Fibroblast of lung (primary cell): ENCODE data around the gene KIF1B. TPM values are rescaled to one million over a fixed set of nuclear protein-coding genes. Genes with fewer than 3 reads are reported as not detected.
A peak's percentile ranks its signal among the peaks of the same experiment; 100 is the strongest.

Source experiments
- DNase-seq, 2 donors: peaks; one replicate each; pipeline versions ENCODE4 v3.0.0 to v3.0.0-alpha.2; 2010; ENCODE audit warnings: low read depth in 2 of 2
- H2AFZ ChIP-seq: 2 replicates; pipeline ENCODE4 v1.5.1; 2012; ENCODE audit warnings: low read length, control low read depth, inconsistent platforms
- H3K27ac ChIP-seq: 2 replicates; pipeline ENCODE4 v1.5.1; 2011; ENCODE audit warnings: low read length, control low read depth; ENCODE audit not compliant: insufficient read depth
- H3K27me3 ChIP-seq: 2 replicates; pipeline ENCODE4 v1.5.1; 2011; ENCODE audit warnings: mild to moderate bottlenecking, low read length; ENCODE audit not compliant: control insufficient read depth, insufficient read depth
- H3K36me3 ChIP-seq: 2 replicates; pipeline ENCODE4 v1.5.1; 2011; ENCODE audit warnings: low read length; ENCODE audit not compliant: control insufficient read depth, insufficient read depth
- H3K4me1 ChIP-seq: 2 replicates; pipeline ENCODE4 v1.5.1; 2011; ENCODE audit warnings: low read length; ENCODE audit not compliant: control insufficient read depth, insufficient read depth; ENCODE audit errors: extremely low read depth
- H3K4me2 ChIP-seq: 2 replicates; pipeline ENCODE4 v1.5.1; 2011; ENCODE audit warnings: low read length, control low read depth; ENCODE audit not compliant: insufficient read depth; ENCODE audit errors: extremely low read depth
- H3K4me3 ChIP-seq, 4 experiments: fragments of 200-600 bp in 1 of 4; sonication (generic) in 1 of 4; replicated peaks in 1 of 4; 2 replicates each; pipeline ENCODE4 v1.5.1; 2011 to 2016; ENCODE audit warnings: low read length in 4 of 4, low read depth in 3 of 4, mild to moderate bottlenecking in 3 of 4, control low read depth in 2 of 4, inconsistent platforms in 1 of 4, mixed read lengths in 1 of 4; ENCODE audit not compliant: insufficient read depth in 1 of 4; ENCODE audit errors: control extremely low read depth in 1 of 4
- H3K79me2 ChIP-seq: 2 replicates; pipeline ENCODE4 v1.5.1; 2012; ENCODE audit warnings: mild to moderate bottlenecking, low read length, inconsistent platforms; ENCODE audit not compliant: control insufficient read depth, insufficient read depth
- H3K9ac ChIP-seq: 2 replicates; pipeline ENCODE4 v1.5.1; 2011; ENCODE audit warnings: mild to moderate bottlenecking, low read length, control low read depth; ENCODE audit not compliant: insufficient read depth
- H3K9me3 ChIP-seq: 2 replicates; pipeline ENCODE4 v1.5.1; 2012; ENCODE audit warnings: low read depth, low read length; ENCODE audit not compliant: control insufficient read depth, insufficient read depth
- H4K20me1 ChIP-seq: 2 replicates; pipeline ENCODE4 v1.5.1; 2011; ENCODE audit warnings: low read length; ENCODE audit not compliant: control insufficient read depth, insufficient read depth; ENCODE audit errors: extremely low read depth
- EZH2 ChIP-seq: IDR thresholded peaks from 2 replicates; pipeline ENCODE4 v1.5.1; 2012; ENCODE audit warnings: low read length, control low read depth, mild to moderate bottlenecking; ENCODE audit errors: missing control alignments
- polyA minus RNA-seq: library from RNA; depleted of rRNA, polyadenylated mRNA; stranded (reverse); fragments of >200 nt; gene quantifications from 2 replicates; pipeline ENCODE4 v1.2.3, GENCODE V29; 2011; ENCODE audit warnings: low replicate concordance
- polyA plus RNA-seq, 2 donors: library from polyadenylated mRNA; depleted of rRNA in 1 of 2; stranded (reverse) in 1 of 2; unstranded in 1 of 2; fragments of >200 nt; gene quantifications; 2 replicates each; pipeline ENCODE4 v1.2.1, GENCODE V29; 2011 to 2012; ENCODE audit warnings: missing spikeins in 1 of 2
- total RNA-seq: library from RNA; depleted of rRNA; stranded (reverse); fragments of >200 nt; gene quantifications from 2 replicates; pipeline ENCODE4 v1.2.1, GENCODE V29; 2014
- TF ChIP-seq, protein P1 (sequence below), 2 donors: IDR thresholded peaks in 1 of 2; conservative IDR thresholded peaks in 1 of 2; 1 replicate in 1 of 2; 2 replicates in 1 of 2; pipeline ENCODE4 v1.5.1; 2011 to 2012; ENCODE audit warnings: low read length in 2 of 2, control low read depth in 1 of 2, inconsistent platforms in 1 of 2, low read depth in 1 of 2, mild to moderate bottlenecking in 1 of 2

The KIF1B gene, protein sequence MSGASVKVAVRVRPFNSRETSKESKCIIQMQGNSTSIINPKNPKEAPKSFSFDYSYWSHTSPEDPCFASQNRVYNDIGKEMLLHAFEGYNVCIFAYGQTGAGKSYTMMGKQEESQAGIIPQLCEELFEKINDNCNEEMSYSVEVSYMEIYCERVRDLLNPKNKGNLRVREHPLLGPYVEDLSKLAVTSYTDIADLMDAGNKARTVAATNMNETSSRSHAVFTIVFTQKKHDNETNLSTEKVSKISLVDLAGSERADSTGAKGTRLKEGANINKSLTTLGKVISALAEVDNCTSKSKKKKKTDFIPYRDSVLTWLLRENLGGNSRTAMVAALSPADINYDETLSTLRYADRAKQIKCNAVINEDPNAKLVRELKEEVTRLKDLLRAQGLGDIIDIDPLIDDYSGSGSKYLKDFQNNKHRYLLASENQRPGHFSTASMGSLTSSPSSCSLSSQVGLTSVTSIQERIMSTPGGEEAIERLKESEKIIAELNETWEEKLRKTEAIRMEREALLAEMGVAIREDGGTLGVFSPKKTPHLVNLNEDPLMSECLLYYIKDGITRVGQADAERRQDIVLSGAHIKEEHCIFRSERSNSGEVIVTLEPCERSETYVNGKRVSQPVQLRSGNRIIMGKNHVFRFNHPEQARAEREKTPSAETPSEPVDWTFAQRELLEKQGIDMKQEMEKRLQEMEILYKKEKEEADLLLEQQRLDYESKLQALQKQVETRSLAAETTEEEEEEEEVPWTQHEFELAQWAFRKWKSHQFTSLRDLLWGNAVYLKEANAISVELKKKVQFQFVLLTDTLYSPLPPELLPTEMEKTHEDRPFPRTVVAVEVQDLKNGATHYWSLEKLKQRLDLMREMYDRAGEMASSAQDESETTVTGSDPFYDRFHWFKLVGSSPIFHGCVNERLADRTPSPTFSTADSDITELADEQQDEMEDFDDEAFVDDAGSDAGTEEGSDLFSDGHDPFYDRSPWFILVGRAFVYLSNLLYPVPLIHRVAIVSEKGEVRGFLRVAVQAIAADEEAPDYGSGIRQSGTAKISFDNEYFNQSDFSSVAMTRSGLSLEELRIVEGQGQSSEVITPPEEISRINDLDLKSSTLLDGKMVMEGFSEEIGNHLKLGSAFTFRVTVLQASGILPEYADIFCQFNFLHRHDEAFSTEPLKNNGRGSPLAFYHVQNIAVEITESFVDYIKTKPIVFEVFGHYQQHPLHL (N-terminal part only)
- total RNA-seq (19.5 and 34.3 TPM in 2 replicates), polyA plus RNA-seq (23.4 and 23.6 TPM in 2 replicates), polyA minus RNA-seq (15.9 and 51.1 TPM in 2 replicates)
- polyA plus RNA-seq (2012), result 18.7 and 23.8 TPM in 2 replicates

DNA sequence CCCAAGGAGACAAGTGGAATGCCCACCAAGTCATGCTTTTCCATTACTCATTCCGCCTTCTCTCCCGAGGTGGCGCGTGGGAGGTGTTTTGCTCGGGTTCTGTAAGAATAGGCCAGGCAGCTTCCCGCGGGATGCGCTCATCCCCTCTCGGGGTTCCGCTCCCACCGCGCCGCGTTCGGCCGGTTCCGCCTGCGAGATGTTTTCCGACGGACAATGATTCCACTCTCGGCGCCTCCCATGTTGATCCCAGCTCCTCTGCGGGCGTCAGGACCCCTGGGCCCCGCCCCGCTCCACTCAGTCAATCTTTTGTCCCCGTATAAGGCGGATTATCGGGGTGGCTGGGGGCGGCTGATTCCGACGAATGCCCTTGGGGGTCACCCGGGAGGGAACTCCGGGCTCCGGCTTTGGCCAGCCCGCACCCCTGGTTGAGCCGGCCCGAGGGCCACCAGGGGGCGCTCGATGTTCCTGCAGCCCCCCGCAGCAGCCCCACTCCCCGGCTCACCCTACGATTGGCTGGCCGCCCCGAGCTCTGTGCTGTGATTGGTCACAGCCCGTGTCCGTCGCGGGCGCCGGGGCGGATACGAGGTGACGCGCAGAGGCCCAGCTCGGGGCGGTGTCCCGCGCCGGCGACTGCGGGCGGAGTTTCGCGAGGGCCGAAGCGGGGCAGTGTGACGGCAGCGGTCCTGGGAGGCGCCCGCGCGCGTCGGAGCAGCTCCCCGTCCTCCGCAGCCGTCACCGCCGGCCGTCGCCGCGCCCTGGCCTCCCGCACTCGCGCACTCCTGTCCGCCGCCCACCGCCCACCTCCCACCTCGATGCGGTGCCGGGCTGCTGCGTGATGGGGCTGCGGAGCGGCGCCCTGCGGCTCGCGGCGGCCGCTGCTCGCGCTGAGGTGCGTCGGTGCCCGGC, at the start of gene KIF1B:
Gene KIF1B, plus strand, starts transcription at position 666 of the 906 bp plus-strand sequence. CDS start 21,759 bp downstream, outside the sequence.
- TF ChIP-seq, protein P1, sequence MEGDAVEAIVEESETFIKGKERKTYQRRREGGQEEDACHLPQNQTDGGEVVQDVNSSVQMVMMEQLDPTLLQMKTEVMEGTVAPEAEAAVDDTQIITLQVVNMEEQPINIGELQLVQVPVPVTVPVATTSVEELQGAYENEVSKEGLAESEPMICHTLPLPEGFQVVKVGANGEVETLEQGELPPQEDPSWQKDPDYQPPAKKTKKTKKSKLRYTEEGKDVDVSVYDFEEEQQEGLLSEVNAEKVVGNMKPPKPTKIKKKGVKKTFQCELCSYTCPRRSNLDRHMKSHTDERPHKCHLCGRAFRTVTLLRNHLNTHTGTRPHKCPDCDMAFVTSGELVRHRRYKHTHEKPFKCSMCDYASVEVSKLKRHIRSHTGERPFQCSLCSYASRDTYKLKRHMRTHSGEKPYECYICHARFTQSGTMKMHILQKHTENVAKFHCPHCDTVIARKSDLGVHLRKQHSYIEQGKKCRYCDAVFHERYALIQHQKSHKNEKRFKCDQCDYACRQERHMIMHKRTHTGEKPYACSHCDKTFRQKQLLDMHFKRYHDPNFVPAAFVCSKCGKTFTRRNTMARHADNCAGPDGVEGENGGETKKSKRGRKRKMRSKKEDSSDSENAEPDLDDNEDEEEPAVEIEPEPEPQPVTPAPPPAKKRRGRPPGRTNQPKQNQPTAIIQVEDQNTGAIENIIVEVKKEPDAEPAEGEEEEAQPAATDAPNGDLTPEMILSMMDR (conservative IDR thresholded peaks at IDR 0.05 in 1 of 2, IDR thresholded peaks at IDR 0.05 in 1 of 2; ENCODE audit: low read depth in 1 of 2, low read length in 2 of 2), result peak; percentile 71 to 80
- TF ChIP-seq EZH2, result no peak
- peak within 1 kb of the TSS; percentile 77 for H2AFZ ChIP-seq
- peak within 1 kb of the TSS; percentile 95 for H3K27ac ChIP-seq
- peak within 1 kb of the TSS; percentile 92 for H3K9ac ChIP-seq
- no peaks in the 10 kb centered on the region for H3K9me3 ChIP-seq
- no peaks in the 10 kb centered on the region for H3K27me3 ChIP-seq
- peaks cover 35% of the 10 kb centered on the region for H3K79me2 ChIP-seq
- H4K20me1 ChIP-seq, result peaks cover 4% of the 10 kb centered on the region
- peak within 1 kb of the TSS; percentile 80 to 91 (median 83) for H3K4me3 ChIP-seq
- H3K36me3 ChIP-seq, result no peaks in the 10 kb centered on the region
- no peaks in the 10 kb centered on the region for H3K4me1 ChIP-seq
- peak within 1 kb of the TSS; percentile 92 for H3K4me2 ChIP-seq
- peak; percentile 97 for DNase-seq

DNA sequence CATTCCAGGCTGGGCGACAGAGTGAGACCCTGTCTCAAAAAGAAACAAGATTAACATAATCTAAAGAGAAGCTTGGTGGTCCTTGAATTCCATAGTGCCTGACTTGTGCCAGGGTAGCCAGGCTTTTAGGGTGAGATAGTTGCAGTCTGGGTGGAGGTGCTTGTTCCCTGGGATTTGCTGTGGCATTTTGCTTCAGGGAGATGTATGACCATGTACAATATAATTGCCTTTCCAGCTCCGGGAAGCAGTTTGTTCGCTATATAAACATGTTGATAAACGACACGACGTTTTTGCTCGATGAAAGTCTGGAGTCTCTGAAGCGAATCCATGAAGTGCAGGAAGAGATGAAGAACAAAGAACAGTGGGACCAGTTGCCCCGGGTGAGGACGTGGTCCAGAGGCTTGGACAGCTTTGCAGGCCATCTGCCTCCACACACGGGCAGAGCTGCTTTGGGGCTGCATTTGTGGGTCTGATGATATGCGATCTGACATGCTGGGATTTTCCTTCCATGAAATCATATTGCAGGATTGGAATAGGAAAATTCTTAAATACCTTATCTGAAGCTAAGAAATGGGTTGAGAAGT, 49.4 kb upstream of the KIF1B start:
- Histone ChIP-seq H3K4me2 (no peak overlapping the region), H2AFZ (no peak overlapping the region), H3K9me3 (no peaks in the 10 kb centered on the region), H3K79me2 (no peaks in the 10 kb centered on the region), H4K20me1 (no peaks in the 10 kb centered on the region), H3K27me3 (no peaks in the 10 kb centered on the region), H3K36me3 (peaks cover 5% of the 10 kb centered on the region), H3K27ac (no peak overlapping the region), H3K4me3 (no peak overlapping the region), H3K4me1 (no peaks in the 10 kb centered on the region), H3K9ac (no peak overlapping the region)
- DNase-seq, result no peak
- TF ChIP-seq, protein P1 (conservative IDR thresholded peaks at IDR 0.05 in 1 of 2, IDR thresholded peaks at IDR 0.05 in 1 of 2; ENCODE audit: low read depth in 1 of 2, low read length in 2 of 2), result no peak
- TF ChIP-seq EZH2, result no peak
